ENCODE data around the gene APAF1. TPM values are rescaled to one million over a fixed set of nuclear protein-coding genes. Genes with fewer than 3 reads are reported as not detected.

APAF1 gene
- total and polyA plus RNA-seq, 9 of the 15 experiments (the other 6 are each of a cell fraction or from before 2014, with no cell fraction given), result 5.1 to 15.7 (median 9.9) TPM

DNA sequence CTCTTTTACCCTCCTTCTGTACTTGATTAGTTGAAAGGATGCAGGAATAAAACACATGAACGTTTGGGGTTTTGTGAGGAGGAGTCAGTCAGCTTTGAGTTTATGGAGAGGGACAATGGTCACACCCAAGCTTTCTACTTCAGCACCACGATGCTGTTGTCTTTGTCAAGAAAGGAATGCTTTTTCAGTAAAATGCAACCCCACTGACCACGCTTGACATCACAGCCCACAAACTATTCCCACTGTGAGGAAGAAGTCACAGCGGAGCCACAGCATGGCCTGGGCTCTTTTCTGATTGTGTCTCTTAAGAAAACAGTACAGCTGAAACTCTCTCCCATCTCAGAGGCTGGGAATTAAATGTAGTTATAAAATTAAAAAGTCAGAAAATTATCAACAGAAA lies 135.2 kb downstream of the APAF1 start (continued):
- TF ChIP-seq, protein P1, sequence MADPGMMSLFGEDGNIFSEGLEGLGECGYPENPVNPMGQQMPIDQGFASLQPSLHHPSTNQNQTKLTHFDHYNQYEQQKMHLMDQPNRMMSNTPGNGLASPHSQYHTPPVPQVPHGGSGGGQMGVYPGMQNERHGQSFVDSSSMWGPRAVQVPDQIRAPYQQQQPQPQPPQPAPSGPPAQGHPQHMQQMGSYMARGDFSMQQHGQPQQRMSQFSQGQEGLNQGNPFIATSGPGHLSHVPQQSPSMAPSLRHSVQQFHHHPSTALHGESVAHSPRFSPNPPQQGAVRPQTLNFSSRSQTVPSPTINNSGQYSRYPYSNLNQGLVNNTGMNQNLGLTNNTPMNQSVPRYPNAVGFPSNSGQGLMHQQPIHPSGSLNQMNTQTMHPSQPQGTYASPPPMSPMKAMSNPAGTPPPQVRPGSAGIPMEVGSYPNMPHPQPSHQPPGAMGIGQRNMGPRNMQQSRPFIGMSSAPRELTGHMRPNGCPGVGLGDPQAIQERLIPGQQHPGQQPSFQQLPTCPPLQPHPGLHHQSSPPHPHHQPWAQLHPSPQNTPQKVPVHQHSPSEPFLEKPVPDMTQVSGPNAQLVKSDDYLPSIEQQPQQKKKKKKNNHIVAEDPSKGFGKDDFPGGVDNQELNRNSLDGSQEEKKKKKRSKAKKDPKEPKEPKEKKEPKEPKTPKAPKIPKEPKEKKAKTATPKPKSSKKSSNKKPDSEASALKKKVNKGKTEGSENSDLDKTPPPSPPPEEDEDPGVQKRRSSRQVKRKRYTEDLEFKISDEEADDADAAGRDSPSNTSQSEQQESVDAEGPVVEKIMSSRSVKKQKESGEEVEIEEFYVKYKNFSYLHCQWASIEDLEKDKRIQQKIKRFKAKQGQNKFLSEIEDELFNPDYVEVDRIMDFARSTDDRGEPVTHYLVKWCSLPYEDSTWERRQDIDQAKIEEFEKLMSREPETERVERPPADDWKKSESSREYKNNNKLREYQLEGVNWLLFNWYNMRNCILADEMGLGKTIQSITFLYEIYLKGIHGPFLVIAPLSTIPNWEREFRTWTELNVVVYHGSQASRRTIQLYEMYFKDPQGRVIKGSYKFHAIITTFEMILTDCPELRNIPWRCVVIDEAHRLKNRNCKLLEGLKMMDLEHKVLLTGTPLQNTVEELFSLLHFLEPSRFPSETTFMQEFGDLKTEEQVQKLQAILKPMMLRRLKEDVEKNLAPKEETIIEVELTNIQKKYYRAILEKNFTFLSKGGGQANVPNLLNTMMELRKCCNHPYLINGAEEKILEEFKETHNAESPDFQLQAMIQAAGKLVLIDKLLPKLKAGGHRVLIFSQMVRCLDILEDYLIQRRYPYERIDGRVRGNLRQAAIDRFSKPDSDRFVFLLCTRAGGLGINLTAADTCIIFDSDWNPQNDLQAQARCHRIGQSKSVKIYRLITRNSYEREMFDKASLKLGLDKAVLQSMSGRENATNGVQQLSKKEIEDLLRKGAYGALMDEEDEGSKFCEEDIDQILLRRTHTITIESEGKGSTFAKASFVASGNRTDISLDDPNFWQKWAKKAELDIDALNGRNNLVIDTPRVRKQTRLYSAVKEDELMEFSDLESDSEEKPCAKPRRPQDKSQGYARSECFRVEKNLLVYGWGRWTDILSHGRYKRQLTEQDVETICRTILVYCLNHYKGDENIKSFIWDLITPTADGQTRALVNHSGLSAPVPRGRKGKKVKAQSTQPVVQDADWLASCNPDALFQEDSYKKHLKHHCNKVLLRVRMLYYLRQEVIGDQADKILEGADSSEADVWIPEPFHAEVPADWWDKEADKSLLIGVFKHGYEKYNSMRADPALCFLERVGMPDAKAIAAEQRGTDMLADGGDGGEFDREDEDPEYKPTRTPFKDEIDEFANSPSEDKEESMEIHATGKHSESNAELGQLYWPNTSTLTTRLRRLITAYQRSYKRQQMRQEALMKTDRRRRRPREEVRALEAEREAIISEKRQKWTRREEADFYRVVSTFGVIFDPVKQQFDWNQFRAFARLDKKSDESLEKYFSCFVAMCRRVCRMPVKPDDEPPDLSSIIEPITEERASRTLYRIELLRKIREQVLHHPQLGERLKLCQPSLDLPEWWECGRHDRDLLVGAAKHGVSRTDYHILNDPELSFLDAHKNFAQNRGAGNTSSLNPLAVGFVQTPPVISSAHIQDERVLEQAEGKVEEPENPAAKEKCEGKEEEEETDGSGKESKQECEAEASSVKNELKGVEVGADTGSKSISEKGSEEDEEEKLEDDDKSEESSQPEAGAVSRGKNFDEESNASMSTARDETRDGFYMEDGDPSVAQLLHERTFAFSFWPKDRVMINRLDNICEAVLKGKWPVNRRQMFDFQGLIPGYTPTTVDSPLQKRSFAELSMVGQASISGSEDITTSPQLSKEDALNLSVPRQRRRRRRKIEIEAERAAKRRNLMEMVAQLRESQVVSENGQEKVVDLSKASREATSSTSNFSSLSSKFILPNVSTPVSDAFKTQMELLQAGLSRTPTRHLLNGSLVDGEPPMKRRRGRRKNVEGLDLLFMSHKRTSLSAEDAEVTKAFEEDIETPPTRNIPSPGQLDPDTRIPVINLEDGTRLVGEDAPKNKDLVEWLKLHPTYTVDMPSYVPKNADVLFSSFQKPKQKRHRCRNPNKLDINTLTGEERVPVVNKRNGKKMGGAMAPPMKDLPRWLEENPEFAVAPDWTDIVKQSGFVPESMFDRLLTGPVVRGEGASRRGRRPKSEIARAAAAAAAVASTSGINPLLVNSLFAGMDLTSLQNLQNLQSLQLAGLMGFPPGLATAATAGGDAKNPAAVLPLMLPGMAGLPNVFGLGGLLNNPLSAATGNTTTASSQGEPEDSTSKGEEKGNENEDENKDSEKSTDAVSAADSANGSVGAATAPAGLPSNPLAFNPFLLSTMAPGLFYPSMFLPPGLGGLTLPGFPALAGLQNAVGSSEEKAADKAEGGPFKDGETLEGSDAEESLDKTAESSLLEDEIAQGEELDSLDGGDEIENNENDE (IDR thresholded peaks at IDR 0.05; ENCODE audit: low read depth, low read length), result no peak
- TF ChIP-seq HDAC6 (IDR thresholded peaks at IDR 0.05; ENCODE audit: low read depth, low read length) (no peak), NFIX (CRISPR knock-in tag; IDR thresholded peaks at IDR 0.05; ENCODE audit: low read depth) (no peak)
- TF ChIP-seq, protein P2, sequence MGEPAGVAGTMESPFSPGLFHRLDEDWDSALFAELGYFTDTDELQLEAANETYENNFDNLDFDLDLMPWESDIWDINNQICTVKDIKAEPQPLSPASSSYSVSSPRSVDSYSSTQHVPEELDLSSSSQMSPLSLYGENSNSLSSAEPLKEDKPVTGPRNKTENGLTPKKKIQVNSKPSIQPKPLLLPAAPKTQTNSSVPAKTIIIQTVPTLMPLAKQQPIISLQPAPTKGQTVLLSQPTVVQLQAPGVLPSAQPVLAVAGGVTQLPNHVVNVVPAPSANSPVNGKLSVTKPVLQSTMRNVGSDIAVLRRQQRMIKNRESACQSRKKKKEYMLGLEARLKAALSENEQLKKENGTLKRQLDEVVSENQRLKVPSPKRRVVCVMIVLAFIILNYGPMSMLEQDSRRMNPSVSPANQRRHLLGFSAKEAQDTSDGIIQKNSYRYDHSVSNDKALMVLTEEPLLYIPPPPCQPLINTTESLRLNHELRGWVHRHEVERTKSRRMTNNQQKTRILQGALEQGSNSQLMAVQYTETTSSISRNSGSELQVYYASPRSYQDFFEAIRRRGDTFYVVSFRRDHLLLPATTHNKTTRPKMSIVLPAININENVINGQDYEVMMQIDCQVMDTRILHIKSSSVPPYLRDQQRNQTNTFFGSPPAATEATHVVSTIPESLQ (CRISPR knock-in tag; IDR thresholded peaks at IDR 0.05), result no peak

Measured in K562 (cell line).